GM19238 (cell line): ENCODE measurements around the gene DDR2.

Experiments
- DNase-seq: peaks from one replicate; pipeline ENCODE4 v3.0.0; 2011; ENCODE audit warnings: low spot score; ENCODE audit not compliant: insufficient read length

DDR2 gene

DNA sequence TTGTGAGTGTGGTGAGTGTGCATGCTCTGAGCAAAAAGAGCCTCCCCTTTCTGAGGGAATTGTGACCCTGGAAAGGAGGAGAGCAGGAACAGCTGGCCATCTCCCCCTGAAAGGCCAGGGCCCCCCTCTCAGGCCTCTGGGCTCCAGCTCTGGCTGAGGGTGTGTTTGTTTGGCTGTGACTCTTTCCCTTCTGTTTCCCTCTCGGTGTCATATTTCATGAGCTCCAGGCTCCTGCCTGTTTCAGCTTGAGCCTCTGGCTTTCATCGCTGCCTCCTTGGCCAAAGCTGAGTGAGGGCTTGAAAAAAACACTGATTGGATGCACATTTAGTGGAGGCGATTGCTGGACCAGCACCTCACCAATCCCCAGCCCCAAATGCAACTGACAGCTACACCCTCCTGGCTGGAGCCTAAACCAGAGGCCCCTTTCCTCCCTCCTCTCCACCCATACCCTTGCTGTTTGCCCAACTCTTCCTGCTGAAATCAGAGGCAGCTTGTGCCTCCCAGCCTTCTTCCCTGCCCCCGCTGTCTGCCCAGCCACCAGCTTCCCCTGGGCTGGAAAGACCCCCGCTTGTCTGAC, 64.1 kb downstream of the DDR2 start:
- DNase-seq = no peak

DNA sequence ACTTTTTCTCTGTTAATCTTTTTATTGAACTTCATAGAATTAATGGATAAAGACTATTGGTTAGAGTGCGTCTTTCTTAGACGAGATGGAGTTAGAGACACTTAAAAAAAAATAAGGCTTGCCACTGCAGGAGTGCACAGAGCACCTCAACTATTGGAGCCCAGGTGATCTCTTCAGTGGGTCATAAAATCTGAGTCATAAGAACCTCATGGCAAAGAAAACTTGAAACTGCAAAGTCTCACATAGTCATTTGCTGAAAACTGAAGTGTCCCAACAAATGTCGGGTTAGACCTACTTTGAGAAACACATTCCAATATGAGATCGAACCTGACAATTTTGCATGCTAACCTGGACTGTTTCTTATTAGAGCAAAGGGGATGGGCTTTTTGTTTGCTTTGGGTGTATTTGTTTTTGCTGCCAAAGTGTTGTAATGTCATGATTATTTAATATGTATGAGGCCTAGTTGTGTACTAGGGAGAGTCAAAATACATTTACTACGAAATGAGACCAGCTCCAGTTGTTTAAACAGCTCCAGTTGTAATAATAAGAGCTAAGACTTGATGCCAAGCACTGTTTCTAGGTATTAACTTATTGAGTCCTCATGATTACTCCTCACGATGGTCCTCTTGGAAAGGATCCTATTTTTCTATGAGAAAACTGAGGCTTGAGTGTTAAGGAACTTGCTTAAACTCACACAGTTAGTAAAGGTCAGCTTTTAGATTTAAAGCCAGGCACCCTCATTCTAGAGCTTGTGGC, 65.1 kb downstream of the DDR2 start:
- no peak for DNase-seq

DNA sequence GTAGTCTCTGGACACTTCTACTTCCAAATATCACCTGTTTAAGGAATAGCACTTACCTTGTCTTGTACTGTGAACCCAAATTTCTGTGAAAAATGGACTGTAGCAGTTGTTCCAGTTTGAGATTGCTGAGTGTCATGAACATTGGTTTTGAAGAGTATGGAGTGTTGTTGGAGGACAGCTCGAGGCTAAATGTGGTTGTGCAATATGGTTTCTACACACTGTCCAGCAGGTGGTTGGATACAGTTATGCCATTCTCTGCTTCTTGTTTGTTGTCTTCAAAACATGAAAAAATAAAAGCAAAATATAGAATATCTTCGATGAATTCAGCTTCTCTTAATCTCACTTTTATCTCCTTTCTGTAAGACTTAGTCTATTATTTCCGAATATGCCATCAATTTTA, 67.1 kb downstream of the DDR2 start:
- no peak for DNase-seq

DNA sequence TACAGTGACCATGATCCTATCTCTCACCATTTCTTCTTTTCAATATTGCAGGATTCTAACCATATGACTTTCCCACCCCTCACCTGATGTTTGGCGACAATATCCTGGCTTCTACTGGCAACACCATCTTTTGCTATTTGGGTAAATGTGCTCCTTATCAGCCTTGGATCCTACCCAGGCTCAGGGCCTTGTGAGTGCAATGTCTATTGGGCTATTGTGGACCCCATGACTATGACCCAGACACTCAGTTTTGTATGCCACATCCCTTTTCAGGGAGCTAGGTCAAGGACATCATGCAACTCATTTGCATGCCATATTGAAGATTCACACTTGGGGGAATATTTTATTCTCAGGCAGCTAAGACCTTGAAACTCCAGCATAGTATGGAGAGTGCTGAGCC, 67.9 kb downstream of the DDR2 start:
- DNase-seq = no peak

DNA sequence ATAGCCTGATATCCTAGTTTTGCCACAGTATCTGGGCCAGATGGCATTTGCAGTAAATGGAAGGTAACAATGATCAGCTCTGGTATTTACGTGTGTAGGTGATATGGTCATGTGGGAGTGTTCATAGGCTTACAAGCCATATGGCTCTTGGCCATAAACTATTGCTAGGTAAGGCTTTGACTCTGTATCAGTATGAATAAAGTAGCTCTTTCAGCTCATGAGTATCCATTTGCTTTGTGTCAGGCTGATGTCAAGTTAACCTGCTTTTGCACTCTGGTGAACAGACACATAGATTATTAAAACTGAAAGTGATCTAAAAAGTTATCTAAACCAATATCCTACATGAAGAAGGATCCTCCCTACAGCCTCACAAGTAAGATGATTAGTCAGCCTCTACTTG, 69.0 kb downstream of the DDR2 start:
- DNase-seq = no peak

DNA sequence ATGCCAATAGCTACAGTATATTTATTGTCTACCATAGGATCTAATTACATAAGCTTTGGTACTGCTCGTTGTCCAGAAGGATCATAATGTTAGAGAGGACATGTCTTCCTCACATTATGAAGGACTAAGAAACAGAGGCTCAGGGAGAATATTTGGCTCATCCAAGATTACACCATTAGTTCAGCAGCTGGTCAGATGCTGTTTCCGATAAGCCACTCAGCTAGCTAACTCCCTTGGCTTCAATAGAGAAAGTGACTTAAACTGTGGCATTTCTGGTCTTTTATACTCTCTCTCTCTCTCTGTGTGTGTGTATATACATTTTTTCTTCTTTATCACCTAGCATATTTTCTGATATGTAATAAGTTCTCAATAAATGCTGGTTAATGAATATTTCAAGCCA, 70.4 kb downstream of the DDR2 start:
- DNase-seq = no peak

DNA sequence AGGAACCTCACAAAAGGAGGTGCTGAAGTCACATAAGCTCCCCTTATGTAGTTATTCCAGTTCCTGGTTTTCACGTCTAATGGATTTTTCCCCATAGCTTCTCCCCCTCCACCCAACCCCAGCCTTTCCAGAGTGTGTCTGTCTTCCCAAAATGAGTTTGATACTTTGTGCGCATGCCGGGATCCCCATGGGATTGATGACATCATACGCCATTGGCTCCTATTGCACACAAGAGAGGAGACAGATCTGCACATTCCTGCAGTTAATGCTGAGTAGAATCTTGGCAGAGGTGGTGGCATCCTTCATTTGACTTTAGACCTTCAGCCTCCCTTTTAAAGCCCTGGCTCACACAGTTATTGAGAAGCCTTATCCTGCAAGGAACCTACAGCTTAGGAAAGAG, 71.4 kb downstream of the DDR2 start:
- no peak for DNase-seq

DNA sequence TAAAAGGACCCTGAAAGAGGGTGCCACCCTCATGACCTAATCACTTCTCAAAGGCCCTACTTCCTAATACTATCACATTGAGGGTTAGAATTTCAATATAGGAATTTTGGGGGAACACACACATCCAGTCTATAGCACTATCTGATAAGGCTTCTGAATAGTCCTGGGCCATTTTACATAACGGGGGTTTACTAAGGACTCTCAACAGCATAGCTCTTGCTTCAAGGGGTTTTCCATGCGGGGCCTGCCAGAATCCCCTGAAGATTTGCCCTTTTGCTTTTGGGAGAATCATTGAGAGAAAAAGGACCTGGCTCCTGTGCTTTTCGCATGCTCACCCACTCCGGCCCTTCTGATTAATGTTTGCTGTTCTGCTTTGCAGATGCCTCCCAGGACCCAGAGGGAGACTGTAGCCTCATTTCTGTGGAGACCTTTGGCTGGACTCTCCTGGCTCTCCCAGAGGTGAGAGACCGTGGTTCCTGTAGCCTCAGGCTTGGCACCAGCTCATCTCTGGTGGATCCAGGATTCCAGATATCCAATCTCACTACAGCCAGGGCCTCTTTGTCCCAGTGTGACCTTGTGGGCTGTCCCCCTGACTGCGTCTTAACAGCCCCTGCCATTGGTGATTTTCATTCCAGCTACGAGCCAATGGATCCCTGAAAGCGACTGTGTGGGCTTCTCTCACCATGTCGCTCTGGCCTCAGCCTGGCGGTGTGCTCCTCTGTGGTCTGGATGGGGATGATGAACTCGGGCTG, 72.6 kb downstream of the DDR2 start:
- no peak for DNase-seq

DNA sequence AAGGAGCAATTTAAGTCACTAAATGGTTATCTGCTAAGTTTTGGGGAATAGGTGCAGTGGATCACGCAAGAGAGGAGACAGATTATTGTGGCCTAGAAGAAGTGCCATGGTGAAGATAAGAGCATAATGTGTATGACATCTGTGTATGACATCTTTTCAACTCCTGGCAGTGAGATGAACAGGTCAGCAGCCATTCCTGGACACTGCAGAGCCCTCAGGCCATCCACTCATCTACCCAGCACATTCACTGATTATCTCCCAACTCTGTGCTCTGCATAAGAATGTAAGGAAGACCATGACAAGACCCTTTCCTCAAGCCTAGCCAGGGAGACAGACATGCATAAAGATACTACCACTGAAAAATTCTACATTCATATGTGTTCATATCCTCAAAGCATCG, 73.7 kb downstream of the DDR2 start:
- DNase-seq = no peak

DNA sequence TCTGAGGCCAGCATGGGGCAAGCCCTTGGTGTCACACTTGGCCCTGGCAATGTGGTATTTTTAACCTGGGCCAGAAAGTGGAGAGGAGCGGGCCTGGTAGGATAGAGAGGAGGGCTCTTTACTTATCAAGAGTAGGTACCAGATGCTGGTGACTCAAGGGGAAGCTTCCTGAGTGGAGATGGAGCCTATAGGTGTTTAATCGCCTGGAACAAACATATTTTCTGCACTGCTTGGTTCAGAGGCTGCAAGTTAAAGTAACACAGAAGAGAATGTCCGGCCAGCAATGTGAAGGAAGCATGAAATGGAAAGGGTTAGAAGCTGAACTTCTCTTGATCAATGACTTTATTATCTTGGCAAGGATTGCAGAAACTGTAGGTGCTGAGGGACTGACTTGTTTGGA, 74.3 kb downstream of the DDR2 start:
- DNase-seq = no peak

DNA sequence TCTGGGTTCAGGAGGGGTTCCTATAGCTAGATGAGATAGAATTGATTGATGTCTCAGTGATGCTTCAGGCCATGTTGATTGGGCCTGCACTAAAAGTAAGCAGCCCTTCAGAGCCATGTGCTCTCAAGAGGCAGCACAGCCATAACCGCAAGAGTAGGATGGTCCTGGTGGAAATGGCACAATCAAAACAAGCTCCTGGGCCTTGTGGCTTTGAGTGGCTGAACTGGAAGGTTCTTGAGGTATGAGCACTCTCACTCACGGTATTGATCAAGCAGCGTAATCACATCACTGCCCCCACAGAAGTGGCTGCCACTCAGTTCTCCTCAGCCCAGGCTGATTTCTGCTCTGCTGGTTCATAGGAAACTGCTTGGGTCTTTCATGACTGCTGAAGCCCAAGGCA, 76.0 kb downstream of the DDR2 start:
- DNase-seq = no peak

DNA sequence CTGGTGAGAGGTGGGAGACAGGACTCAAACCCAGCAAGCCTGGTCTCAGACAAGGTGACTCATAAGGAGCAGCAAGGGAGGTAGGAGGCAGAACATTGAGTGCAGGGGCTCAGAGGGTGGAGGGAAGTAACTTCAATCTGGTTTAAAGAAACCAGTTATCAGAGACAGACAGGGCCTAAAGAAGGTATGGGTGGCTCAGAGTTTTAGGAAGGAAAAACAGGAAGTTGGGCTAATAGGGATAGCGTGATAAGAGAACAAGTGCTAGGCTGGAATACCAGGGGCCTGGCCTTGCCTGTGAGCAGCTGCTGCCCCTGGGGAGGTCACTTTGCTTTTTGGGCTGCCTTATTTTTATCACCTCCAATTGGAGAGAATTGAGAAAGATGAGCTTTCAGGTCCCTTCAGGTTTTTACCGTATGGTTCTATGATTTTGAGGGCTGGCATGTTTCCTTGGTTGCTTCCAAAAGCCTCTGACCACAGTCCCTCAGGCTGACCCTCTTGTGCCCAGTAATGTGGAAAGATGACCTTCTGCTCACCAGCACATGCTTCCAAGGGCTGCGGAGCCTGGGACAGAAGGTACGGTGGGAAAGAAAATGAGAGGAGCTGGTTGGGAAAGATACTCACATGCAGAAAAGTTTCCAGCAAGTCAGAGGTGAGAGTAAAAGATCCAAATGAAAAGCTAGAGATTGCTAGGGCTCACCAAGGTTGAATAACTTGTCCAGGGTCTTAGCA, 77.0 kb downstream of the DDR2 start:
- DNase-seq = no peak

DNA sequence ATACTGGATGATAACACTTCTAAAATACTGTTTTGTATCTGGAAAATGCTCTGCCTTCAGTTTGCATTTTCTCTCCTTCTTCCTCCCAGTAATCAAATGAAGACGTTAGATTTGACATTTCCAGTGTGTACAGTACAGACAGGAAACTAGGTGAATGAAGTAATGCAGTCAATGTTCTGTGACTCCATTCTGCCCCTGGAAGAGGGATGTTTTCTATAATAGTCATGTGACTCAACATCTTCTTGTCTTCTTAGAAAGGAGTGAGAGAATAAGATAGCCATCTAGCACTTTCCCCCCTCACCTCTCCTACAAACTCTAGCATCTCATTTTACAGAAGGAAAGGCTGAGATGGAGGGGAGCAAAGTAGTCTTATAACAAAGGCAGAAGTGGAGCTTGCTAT, 77.6 kb downstream of the DDR2 start:
- DNase-seq = no peak

DNA sequence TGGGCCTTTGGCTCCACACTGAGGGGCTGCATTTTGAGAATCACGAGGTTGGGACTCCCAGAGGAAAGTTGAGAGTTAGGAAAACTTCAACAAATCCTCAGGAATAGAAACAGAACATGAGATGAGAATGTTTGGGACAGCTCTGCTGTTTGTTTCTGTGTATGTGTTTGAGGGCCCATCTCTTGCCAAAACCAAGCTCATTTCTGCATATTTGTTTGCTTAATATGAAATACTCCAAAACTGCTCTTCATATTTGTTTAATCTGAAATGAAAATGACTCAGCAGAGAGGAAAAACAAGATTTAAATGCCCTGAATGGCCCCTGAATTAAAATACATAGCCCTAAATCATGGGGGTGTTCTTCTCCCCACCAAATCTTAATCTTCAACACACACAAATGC, 78.1 kb downstream of the DDR2 start:
- DNase-seq = no peak

DNA sequence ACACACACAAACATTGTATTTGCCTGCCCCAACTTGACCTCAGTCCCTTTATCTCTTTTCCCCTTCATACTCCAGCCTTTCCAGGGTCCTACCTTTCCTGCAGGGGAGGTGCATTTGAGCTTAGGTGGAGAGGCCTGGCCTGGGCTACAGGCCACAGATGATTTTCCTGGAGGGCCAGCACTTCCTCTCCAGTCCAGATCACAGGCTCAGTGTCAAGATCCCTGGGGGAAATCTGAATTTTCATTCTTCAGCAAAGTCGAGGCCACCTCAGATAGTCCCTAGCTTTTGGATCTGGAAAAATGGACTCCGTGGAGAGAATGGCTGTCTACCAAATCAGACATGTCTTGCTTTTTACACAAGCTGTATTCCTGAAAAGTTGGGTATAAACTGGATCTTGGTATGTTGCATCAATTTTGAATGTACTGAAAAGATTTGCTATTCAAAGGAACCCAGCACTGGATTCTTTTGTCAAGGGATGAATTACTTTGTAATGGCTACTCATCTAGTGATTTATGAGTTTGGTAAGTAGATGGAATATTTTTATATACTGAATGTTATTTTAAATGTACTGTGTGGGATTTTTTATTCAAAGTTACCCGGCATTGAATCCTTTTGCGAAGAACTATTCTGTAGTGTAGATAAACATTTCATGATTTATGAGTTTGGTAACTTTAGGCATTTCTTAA, 78.7 kb downstream of the DDR2 start:
- DNase-seq = no peak

DNA sequence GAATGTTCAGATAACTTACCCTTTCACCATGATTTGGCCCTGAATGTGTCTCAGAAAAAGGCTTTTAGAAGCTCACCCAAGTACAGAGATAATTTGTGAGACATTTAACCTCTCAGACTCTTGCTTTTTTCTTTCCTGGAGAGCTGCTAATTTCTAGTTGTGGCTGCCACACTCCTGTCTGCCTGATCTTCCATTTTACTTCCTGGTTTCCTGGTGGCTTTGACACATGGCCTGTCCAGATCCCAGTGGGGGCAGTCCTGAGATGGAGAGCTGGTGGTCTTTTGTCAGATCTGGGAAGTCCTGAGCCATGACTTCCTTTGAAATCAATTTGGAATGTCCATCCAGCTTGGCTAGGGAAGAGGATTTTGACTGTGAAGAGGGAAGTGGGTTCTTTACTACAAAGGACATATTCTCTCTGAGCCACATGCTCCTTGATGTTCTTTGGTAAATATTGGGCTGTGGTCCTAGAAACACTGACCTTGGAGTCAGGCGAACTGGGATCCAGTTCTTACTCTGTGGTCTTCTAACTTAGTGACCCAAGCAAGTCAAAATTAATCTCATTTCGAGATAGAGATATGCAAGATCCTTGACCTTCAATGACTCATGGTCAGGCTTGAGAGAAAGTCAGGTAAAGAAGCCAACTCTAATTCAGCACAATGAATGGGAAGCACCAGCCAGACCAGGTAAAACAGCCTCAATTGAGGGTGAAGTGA, 80.2 kb downstream of the DDR2 start:
- DNase-seq = no peak

DNA sequence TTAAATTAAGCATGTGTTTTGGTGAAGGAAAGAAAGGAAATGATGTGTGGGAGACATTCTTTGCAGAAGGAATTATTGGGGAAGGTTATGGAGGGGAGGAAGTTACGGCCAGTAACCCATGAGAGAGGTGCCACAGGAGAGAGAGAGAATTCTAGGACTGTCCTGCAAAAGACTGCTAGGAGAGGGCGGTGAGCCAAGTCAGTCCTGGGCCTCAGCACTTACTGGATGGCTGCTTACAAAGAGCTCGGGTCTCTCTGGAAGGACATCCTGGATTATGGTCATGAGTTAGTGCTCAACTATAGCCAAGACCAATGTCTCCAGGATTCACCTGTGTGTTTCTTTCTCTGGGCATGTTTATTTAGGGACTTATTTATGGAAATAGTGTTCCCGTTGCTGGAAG, 83.9 kb downstream of the DDR2 start:
- no peak for DNase-seq

DNA sequence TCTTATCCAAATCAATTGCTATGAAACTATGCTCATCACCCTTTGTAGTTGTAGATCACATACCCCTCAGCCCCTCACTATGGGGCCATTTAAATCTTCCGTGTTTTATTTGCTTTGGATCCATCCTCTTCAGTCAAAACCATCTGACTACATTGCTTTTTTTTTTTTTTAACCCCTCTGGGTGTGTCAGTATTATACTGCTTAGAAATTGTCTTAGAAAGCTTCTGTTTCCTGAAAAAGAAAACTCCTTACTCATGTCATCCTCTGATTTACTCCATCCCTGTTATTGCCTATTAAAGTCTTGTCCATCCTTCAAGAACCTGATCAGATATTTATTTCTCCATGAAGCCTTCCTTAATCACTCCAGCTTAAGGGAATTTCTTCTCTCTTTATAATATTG, 84.3 kb downstream of the DDR2 start:
- DNase-seq = no peak

DNA sequence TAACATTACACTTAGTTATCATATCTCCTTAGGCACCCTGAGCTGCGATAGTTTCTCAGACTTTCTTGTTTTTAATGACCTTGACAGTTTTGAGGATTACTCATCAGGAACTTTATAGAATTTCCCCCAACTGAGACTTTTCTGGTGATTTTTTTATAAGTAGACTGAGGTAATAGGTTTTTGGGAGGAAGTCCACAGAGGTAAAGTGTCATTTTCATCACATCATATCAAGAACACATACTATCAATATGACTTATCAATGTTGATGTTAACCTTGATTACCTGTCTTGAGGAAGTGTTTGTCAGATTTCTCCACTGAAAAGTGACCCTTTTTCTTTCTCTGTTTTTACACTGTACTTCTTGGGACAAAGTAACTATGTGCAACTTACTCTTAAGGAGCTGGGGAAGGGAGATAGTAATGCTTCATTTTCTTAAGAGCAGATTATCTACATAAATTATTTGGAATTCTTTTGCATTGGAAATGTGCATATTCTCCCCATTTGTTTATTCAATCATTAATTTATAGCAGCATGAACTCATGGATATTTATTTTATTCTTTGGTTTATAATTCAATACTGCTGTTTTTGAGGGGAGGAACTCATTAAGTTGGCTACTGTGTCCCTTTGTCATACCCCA, 85.4 kb downstream of the DDR2 start:
- no peak for DNase-seq

DNA sequence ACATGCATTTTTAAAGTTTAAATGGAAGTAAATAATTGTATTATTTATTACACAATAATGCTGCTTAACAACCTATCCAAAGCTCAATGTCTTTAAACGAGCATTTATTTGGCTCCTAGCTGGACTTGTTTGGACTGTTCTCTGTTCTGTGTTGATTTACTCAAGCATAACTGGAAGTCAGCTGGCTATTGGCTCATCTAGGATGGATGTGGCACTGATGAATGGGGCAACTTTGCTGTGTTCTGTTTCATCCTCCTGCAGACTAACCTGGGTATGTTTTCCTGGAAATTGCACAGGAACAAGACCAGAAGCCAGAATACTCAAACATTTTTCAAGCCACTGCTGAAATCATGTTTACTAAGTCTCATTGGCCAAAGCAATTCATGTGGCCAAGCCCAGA, 87.4 kb downstream of the DDR2 start:
- DNase-seq = no peak
